IPS-18c (cell line): ENCODE measurements around the gene ITPK1.

Source experiments
- H3K4me3 ChIP-seq: 2 replicates; pipeline ENCODE4 v1.7.0; 2013; ENCODE audit warnings: low read depth, mild to moderate bottlenecking, low read length, moderate library complexity; ENCODE audit not compliant: insufficient read depth
- H3K9me3 ChIP-seq: one replicate; pipeline ENCODE4 v1.6.1; 2013; ENCODE audit warnings: mild to moderate bottlenecking, low read length, moderate library complexity; ENCODE audit not compliant: control insufficient read depth, insufficient read depth

The ITPK1 gene

DNA sequence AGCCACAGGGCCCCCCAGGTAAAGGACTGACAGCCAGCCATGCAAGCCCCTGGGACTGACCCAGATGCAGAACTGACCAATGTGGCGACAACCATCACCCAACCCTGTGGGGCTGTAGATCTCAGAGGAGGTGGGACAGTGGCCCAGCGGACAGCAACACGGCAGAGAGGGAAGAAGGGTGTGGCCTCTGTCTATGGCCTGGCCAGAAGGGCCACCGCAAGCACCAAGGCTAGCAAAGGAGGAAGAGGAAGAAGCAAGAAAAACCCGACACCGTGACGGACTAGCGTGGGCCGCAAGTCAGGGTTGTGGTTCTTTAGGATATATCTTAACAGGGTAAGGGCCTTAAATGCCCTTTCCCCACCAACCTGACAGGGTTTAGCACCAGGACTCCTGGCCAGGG, 71.2 kb downstream of the ITPK1 start:
- Histone ChIP-seq H3K4me3 (no peak overlapping the region), H3K9me3 (no peaks in the 10 kb centered on the region)

- Histone ChIP-seq H3K9me3 (no peaks in the 10 kb centered on the region), H3K4me3 (no peak overlapping the region)
These were observed 71.6 kb downstream of the ITPK1 start for GRCh38 chr14:93044121-93044520.

DNA sequence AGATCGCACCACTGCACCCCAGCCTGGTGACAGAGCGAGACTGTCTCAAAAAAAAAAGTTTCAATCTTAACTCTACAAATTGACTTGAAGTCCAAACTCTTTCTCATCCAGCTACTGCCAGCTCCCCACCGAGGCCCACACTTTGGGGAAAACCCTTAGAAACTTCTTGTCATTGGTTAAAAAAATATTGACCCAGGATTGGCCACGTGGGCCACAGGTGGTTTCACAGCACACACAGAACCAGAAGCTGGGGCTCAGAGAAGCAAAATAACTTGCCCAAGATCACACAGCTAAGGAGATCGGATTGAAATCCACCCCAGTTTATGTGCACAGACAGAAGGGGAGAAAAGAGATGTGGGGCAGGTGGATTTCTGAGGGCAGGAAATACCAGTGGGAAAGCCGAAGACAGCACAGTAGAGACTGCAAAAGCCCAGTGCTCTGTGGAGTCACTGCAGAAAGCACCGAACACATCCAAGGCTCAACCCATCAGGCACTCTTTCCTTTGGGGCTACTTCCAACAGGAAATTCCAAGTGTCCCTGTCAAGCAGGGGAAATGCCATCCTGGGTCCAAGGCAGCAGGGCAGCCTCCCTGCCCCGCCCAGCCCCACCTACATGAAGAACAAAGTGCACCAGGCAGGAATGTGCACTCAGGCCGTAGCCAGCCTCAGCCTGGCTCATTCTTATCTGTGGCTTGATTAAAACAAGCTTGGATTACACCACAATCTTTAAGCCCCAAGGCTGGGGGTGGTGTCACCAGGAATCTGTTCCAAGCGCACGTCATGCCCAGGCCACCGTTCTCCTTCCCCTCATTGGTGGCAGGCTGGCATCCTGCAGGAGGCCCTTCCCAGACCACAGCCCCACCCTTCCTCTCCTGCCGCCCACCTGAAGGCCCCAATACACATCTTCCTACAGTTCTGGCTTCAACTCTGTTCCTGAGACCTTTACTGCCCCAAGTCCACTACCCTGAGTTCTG, 72.5 kb downstream of the ITPK1 start:
- Histone ChIP-seq H3K4me3 (no peak overlapping the region), H3K9me3 (no peaks in the 10 kb centered on the region)

GRCh38 chr14:93041830-93042229, 73.9 kb downstream of the ITPK1 start:
- Histone ChIP-seq H3K9me3 (no peaks in the 10 kb centered on the region), H3K4me3 (no peak overlapping the region)

GRCh38 chr14:93040982-93041381, 74.7 kb downstream of the ITPK1 start:
- no peak overlapping the region for H3K4me3 ChIP-seq
- H3K9me3 ChIP-seq = no peaks in the 10 kb centered on the region

GRCh38 chr14:93040443-93040842, 75.3 kb downstream of the ITPK1 start:
- Histone ChIP-seq H3K9me3 (no peaks in the 10 kb centered on the region), H3K4me3 (no peak overlapping the region)

DNA sequence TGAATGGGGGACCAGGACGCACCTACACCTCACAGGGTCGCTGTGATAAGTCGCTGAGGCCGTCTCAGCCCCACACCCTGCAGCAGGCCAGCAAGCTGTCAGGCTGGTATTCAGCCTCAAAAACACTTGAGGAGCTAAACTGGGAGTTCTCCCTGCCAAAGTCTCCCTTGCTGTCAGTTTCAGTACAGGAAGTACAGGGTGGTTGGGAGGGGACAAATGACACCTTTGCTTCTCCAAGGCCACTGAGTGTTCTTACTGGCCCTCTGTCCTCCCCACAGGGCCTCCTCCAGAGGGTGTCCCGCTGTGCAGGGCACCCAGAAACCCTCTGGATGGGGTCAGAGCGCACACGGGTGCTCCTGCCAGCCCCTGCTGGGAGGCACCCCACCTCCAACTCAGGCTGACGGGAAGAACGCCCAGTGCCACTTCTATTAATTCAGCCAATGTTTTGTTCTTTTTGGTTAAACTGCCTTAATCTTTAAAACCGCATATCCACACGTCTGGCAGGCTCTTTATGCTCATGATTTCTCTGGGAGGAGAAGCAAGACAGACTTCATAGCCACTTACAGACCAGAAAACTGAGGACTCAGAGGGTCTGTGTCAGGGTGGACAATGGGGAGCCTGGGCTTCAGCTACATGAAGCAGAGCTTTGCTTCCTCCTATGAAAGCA, 75.9 kb downstream of the ITPK1 start:
- Histone ChIP-seq H3K9me3 (no peaks in the 10 kb centered on the region), H3K4me3 (no peak overlapping the region)

- H3K9me3 ChIP-seq = no peaks in the 10 kb centered on the region
These were observed 78.4 kb downstream of the ITPK1 start for GRCh38 chr14:93037351-93037750.

GRCh38 chr14:93036652-93037345, 78.9 kb downstream of the ITPK1 start:
- H3K4me3 ChIP-seq = no peak overlapping the region

More at GRCh38 chr14:93037351-93037750, 78.4 kb downstream of the ITPK1 start:
- H3K4me3 ChIP-seq = no peak overlapping the region

DNA sequence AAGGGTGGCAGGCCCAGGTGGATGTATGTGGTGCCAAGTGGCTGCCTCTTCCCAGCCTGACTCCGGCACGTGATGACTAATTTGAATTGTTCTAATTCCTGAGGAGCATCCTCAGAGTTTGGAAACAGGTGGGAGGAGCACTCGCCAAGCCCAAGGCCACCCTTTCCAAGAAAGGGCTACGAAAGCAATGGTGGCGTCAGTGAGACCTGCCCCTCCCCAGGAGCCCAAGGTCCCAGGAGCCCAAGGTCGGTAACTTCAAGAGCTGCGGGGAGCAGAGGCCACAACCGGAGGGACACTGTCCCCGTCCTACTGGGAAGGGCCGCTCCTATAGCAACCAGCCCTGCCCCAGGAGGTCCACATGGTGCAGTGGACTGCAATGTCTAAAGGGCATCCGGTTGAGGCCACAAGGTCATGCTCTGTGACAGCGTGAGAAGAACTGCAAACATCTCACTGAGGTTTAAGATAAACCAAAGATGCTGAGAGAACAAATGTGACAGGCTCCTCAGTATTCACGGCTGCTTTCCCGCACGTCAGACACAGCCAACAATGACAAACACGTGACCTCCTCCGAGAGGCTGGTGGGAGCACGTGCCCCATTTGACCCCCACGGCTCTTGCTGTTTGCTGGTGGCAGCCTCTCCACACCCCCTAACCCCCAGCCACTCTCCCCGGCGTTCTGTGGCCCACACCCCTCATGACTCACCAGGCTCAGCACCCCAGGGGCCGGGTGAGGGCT, 79.6 kb downstream of the ITPK1 start:
- no peak overlapping the region for H3K4me3 ChIP-seq
- H3K9me3 ChIP-seq = no peaks in the 10 kb centered on the region

More at GRCh38 chr14:93036652-93037345, 78.9 kb downstream of the ITPK1 start:
- no peaks in the 10 kb centered on the region for H3K9me3 ChIP-seq

- H3K4me3 ChIP-seq = no peak overlapping the region
- no peaks in the 10 kb centered on the region for H3K9me3 ChIP-seq
These were observed 80.2 kb downstream of the ITPK1 start for GRCh38 chr14:93035585-93035916.

DNA sequence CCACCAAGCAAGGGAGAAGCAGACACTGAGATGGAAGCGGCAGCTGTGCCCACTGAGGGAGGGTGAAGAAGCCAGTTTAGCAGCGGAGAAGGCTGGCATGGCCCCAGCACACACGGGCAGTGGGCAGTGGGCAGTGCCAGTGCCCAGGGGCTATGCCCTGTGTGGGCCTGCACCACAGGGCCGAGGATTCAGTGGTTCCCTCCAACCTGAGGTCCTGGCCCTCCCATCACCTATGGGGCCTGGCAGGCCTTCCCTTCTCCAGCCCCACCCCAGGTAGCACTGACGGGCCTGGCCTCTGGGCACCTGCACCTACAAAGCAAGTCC, 81.1 kb downstream of the ITPK1 start:
- no peak overlapping the region for H3K4me3 ChIP-seq
- H3K9me3 ChIP-seq = no peaks in the 10 kb centered on the region

DNA sequence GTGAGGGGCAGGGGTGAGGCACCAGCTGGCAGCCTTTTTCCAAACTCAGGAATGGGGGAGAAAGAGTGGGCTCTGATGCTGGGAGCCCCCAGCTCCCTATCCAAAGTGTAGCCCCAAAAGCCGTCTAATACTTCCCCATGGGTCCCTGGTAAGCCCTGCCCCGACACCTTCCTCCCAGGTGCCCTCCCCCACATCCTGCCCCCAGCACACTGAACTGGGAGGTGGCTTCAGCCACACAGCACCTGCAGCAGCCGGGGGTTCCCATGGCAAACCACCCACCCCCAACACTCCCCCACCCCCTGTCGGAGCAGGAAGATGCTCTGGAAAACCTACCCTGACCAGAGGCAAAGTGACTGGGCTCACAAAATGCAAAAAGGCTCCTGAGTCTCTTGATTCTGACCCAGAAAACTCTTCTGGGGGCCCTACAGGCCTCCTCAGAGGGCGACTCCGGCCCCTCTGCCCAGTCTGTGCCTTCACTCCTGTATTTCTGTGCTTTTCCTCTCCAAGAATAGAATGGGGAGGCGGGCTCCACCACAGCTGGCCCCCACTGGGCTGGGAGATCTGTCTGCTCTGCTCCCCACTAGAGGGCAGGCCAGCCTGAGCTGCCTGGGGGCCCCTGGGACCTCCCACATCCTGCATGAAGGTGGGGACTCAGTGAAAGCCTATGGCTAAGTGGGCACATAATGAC, 81.6 kb downstream of the ITPK1 start:
- H3K4me3 ChIP-seq = no peak overlapping the region
- H3K9me3 ChIP-seq = no peaks in the 10 kb centered on the region

DNA sequence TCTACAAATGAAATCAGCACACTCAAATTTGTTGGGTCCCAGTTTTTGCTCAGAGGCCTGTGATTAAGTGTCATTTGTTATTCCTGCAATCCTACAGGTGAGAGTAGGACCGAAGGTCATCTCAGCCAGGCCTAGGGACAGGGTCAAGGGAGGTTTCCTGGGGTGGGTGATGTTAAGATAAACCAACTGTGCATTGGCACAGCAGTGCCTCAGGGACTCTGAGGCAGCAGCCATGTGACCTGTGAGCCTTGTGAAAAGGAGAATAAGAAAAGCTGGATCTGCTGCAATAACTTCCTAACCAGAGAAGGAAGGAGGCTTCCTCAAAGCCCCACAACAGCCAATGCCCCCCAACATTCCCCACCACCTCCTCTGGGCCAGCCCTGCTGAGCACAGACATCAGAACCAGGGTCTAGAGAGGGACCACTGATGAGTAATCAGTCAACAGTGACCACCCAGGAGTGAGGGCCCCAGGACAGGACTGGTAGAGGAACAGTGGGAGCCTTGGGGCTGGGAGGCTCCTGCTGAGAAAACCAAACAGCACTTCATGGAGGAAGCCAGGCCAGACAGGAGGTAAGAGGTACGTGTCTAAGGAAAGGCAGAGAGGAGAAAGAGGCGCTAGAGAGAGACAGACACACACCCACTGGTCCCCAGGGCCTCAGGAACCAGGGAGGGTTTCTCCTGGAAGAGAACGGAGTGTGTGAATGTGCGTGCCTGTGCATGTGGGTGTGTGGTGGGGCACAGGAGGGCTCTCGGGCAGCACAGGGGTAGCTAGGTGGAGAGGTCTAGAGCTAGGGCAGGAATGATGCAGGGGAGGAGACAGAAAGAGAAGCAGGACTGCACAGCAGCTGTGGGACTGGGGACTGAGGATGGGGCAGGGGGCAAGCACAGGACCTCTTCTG, 82.4 kb downstream of the ITPK1 start:
- no peak overlapping the region for H3K4me3 ChIP-seq

DNA sequence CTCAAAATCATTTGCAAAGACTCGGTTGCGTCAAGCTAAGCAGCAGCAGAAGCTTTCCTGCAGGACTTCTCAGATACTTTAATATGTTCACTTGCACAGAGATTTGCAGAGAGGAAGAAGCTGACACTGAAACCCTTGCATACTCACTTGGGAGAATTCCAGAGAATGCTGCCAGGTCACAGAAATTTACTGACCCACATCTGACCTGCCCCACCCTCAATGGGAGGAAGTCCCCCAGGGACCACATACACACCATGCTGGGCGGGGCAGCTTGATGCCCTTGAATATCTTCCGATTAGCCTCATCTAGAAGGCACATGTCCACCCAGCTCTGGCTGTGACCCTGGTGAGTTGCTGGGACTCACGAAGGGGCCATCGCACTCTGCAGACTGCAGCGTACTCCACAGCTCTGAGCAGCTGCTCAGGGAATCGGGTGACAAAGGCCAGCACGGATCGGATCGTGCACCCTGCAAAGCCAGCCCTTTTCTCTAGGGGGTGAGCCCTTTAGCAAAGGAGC, 83.2 kb downstream of the ITPK1 start:
- no peak overlapping the region for H3K4me3 ChIP-seq

More for the DNA sequence above, 82.4 kb downstream of the ITPK1 start:
- H3K9me3 ChIP-seq = no peaks in the 10 kb centered on the region

More for the DNA sequence above, 83.2 kb downstream of the ITPK1 start:
- no peaks in the 10 kb centered on the region for H3K9me3 ChIP-seq
